Muscle of leg (tissue), 11 donors: Measurements from ENCODE around the gene AQP11. TPM values are rescaled to one million over a fixed set of nuclear protein-coding genes. Genes with fewer than 3 reads are reported as not detected.

Experiments
- DNase-seq: peaks from one replicate; pipeline ENCODE4 v3.0.0; 2013
- H3K27ac ChIP-seq: one replicate; pipeline ENCODE4 v1.5.1; 2013; ENCODE audit warnings: mild to moderate bottlenecking, low read length, control low read depth
- H3K27me3 ChIP-seq: one replicate; pipeline ENCODE4 v1.6.1; 2013; ENCODE audit warnings: low read length; ENCODE audit not compliant: control insufficient read depth, insufficient read depth
- H3K36me3 ChIP-seq: one replicate; pipeline ENCODE4 v1.6.1; 2013; ENCODE audit warnings: low read length; ENCODE audit not compliant: control insufficient read depth, insufficient read depth
- H3K4me1 ChIP-seq: one replicate; pipeline ENCODE4 v1.6.1; 2013; ENCODE audit warnings: low read length; ENCODE audit not compliant: control insufficient read depth, insufficient read depth
- H3K4me3 ChIP-seq: one replicate; pipeline ENCODE4 v1.5.1; 2013; ENCODE audit warnings: low read length, control low read depth
- H3K9me3 ChIP-seq: replicated peaks from 2 replicates; pipeline ENCODE4 v1.6.1; 2013; ENCODE audit warnings: low read depth, low read length; ENCODE audit not compliant: control insufficient read depth
- WGBS: methylation state at CpG from one replicate; pipeline ENCODE4 v1.1.5; 2013; ENCODE audit warnings: missing lambda C conversion rate; ENCODE audit not compliant: insufficient coverage; 5-methylcytosine and 5-hydroxymethylcytosine counted together
- polyA plus RNA-seq, 8 donors: library from polyadenylated mRNA; unstranded; fragments of 120-200 nt; gene quantifications; one replicate each; pipeline versions ENCODE4 v1.2.1 to v1.2.3, GENCODE V29; 2013; ENCODE audit warnings: inconsistent platforms in 1 of 8, low replicate concordance in 1 of 8; ENCODE audit not compliant: insufficient read length in 8 of 8, insufficient read depth in 1 of 8
- total RNA-seq: library from RNA; stranded (reverse); fragments of 120-200 nt; gene quantifications from one replicate; pipeline ENCODE4 v1.2.4, GENCODE V29; 2013

AQP11 gene
- total and polyA plus RNA-seq, 9 donors: 0.75 to 1.7 (median 1.2) TPM

DNA sequence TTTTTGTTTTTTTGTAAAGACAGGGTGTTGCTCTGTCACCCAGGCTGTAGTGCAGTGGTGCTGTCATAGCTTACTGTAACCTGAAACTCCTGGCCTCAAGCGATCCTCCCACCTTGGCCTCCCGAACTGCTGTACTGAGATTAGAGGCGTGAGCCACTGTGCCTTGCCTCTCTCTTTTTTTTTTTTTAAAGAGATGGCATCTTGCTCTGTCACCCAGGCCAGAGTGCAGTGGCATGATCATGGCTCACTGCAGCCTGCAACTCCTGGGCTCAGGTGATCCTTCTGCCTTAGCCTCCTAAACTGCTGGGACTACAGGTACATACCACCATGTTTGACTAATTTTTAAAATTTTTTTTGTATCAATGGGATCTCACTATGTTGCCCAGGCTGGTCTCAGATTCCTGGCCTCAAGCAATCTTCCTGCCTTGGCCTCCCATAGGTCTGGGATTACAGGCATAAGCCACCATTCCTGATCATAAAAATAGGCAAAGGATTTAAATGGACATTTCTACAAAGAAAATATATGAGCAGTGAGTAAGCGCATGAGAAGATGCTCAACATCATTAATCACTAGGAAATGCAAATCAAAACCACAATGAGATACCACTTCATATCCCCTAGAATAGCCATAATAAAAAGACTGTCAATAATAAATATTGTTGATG lies 65.1 kb downstream of the AQP11 start:
- no peak for DNase-seq
- no peak overlapping the region for H3K27ac ChIP-seq
- H3K27me3 ChIP-seq: no peaks in the 10 kb centered on the region
- 36% methylated on average over 3 of the region's 4 CpGs for WGBS
- no peak overlapping the region for H3K4me3 ChIP-seq
- no peaks in the 10 kb centered on the region for H3K9me3 ChIP-seq
- no peaks in the 10 kb centered on the region for H3K4me1 ChIP-seq
- no peaks in the 10 kb centered on the region for H3K36me3 ChIP-seq

DNA sequence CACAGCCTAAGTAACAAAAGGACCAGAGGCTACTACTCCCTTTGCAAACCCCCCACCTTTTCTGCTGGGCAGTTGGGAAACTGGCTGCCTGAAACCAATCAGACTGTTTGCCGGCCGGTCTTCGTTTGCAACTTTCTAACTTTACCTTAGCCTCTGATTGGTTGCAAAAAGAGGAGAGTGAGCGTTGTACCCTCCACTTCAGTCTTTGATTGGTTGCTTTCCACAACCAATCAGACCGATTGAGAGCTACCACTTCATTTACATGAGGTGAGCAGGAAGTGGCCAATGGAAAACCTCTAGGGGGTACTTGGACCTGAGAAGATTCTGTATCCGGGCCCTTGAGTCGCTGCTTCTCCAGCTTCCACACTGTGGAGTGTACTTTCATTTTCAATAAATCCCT lies 66.6 kb downstream of the AQP11 start:
- Histone ChIP-seq H3K36me3 (no peaks in the 10 kb centered on the region), H3K9me3 (no peaks in the 10 kb centered on the region), H3K4me1 (no peaks in the 10 kb centered on the region), H3K4me3 (no peak overlapping the region), H3K27me3 (no peaks in the 10 kb centered on the region), H3K27ac (no peak overlapping the region)
- WGBS: 83% methylated on average over 4 of the region's 7 CpGs
- DNase-seq: no peak

DNA sequence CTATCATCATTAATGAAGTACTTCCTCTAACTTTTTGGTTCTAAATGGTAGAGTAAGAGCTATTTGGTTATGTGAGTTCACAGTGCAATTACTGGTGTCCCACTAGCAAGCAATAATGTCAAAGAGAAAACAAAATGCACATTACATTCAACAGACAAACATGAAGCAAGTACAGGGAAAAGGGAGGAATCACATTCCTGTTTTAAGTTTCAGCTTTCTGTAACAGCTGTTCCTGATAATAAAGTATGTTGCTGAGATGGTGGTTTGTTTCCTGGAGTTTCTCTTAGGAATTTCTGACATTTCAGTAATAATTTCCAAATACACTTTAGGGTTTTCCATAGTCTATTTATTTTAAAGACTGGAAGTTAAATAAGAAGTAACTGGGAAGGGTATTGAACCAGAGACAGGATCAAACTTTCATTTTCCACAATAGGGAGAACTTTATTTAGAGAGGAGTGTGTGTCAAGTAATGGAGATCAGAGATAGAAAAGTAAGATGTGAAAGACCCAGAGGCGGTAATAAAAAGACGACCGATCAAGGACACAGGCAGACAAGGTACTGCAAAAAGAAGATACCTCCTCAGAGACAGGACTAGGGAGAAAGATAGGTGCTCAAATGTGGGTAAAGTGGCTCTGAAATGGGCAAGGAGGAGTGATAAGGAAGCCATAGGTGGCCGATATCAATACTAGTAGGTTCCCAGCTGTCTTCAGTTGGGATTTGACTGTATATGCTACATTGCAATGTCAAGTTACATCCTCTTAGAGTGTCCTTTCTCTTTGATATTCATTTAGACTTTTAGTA lies 68.7 kb downstream of the AQP11 start:
- Histone ChIP-seq H3K9me3 (no peaks in the 10 kb centered on the region), H3K27ac (peak overlapping the region; percentile 8), H3K4me1 (no peaks in the 10 kb centered on the region), H3K36me3 (peaks cover 2% of the 10 kb centered on the region), H3K27me3 (no peaks in the 10 kb centered on the region), H3K4me3 (no peak overlapping the region)
- DNase-seq: peak; percentile 38
- 85% methylated on average over 3 of the region's 4 CpGs for WGBS

Other genes with a start within 250 kb of the AQP11 start
- 63.0 TPM for gene PAK1, start 115.9 kb upstream of the AQP11 start, total RNA-seq
- 100 to 1,000 TPM in 1 of 8 donors, 10 to 100 TPM in 7; 58.7 to 104 (median 74.8) TPM for gene PAK1, start 115.9 kb upstream of the AQP11 start, polyA plus RNA-seq
- gene CLNS1A, start 47.8 kb downstream of the AQP11 start, total RNA-seq: 152 TPM
- gene CLNS1A, start 47.8 kb downstream of the AQP11 start, polyA plus RNA-seq: 100 to 1,000 TPM; 109 to 166 (median 125) TPM
- 36.9 TPM for gene RSF1, start 230.8 kb downstream of the AQP11 start, total RNA-seq
- gene RSF1, start 230.8 kb downstream of the AQP11 start, polyA plus RNA-seq: 10 to 100 TPM; 25.8 to 46.1 (median 37.3) TPM
- gene AAMDC, start 231.2 kb downstream of the AQP11 start, total RNA-seq: 44.7 TPM
- gene AAMDC, start 231.2 kb downstream of the AQP11 start, polyA plus RNA-seq: 10 to 100 TPM; 37.0 to 48.3 (median 42.6) TPM